Non-pigmented ciliary epithelial cell (primary cell): ENCODE results near the gene PTGES2.
"Not testable (repeated sequence)": the region's sequence is repeated elsewhere in the genome, so short reads cannot be mapped to it uniquely, and the experiment has no call there.

ENCODE experiments used
- DNase-seq: peaks from one replicate; pipeline ENCODE4 v3.0.0-alpha.2; 2010; ENCODE audit warnings: low read depth

PTGES2 gene

GRCh38 chr9:128088253-128088945 lies 39.1 kb downstream of the PTGES2 start:
- no peak for DNase-seq

GRCh38 chr9:128087262-128087661 lies 40.3 kb downstream of the PTGES2 start:
- no peak for DNase-seq

- DNase-seq, result no peak
Observed at GRCh38 chr9:128085943-128086342, 41.6 kb downstream of the PTGES2 start.

- no peak for DNase-seq
Observed at GRCh38 chr9:128084746-128085145, 42.8 kb downstream of the PTGES2 start.

- DNase-seq, result no peak
Observed at GRCh38 chr9:128082151-128082550, 45.4 kb downstream of the PTGES2 start.

- DNase-seq, result no peak
Observed at GRCh38 chr9:128081056-128081455, 46.5 kb downstream of the PTGES2 start.

GRCh38 chr9:128080206-128080605 lies 47.3 kb downstream of the PTGES2 start:
- no peak for DNase-seq

GRCh38 chr9:128078504-128079434 lies 48.8 kb downstream of the PTGES2 start:
- DNase-seq, result no peak

GRCh38 chr9:128077847-128078503 lies 49.6 kb downstream of the PTGES2 start:
- no peak for DNase-seq

GRCh38 chr9:128073253-128073886 lies 54.2 kb downstream of the PTGES2 start:
- DNase-seq, result no peak

GRCh38 chr9:128072144-128073021 lies 55.1 kb downstream of the PTGES2 start:
- DNase-seq, result no peak

- DNase-seq, result not testable (repeated sequence)
Observed at GRCh38 chr9:128071475-128071874, 56.1 kb downstream of the PTGES2 start.

- DNase-seq, result no peak
Observed at GRCh38 chr9:128070874-128071273, 56.7 kb downstream of the PTGES2 start.
